Uterus (tissue), 2 donors: ENCODE data around the gene WDFY1.

ENCODE experiments used
- CTCF ChIP-seq, 4 experiments: fragments of 200-600 bp in 2 of 4; fragments of 450-650 bp in 2 of 4; sonication (generic) in 2 of 4; IDR thresholded peaks; one replicate each; pipeline ENCODE4 v1.5.1; 2016 to 2019; ENCODE audit warnings: antibody characterized with exemption in 4 of 4, mild to moderate bottlenecking in 2 of 4, moderate library complexity in 1 of 4
- POLR2A ChIP-seq, 2 donors: fragments of 450-650 bp; IDR thresholded peaks; one replicate each; pipeline ENCODE4 v1.6.1; 2016; ENCODE audit warnings: antibody characterized with exemption in 2 of 2, mild to moderate bottlenecking in 1 of 2, moderate library complexity in 1 of 2

GRCh38 chr2:223922308-223922707 lies 22.8 kb downstream of the WDFY1 start:
- no peak for TF ChIP-seq CTCF (IDR thresholded peaks at IDR 0.05)
- TF ChIP-seq POLR2A (IDR thresholded peaks at IDR 0.05), result no peak
